Endothelial cell of umbilical vein (primary cell): ENCODE results near the gene PHKG2. TPM values are rescaled to one million over a fixed set of nuclear protein-coding genes. Genes with fewer than 3 reads are reported as not detected.

Experiments
- BruUV-seq: library from RNA; stranded (reverse); fragments of 400-500 nt; replicated peaks from 2 replicates; lab custom pipeline; 2021; lab: Mats Ljungman, UMichigan
- CTCF ChIA-PET: fragments of 300-600, 350-600 bp; sonication (Branson Sonifier 250); formaldehyde crosslinking; loops from one replicate; lab custom pipeline; 2021; ENCODE audit warnings: antibody characterized with exemption, inconsistent platforms; lab: Charles Lee
- POLR2A ChIA-PET: fragments of 300-600, 350-600 bp; sonication (Branson Sonifier 250); formaldehyde crosslinking; loops from one replicate; lab custom pipeline; 2021; ENCODE audit warnings: antibody characterized with exemption, inconsistent platforms; lab: Charles Lee
- DNase-seq: peaks from one replicate; pipeline ENCODE4 v3.0.0-alpha.2; 2011; ENCODE audit warnings: low read depth, low spot score
- FAIRE-seq: peaks from 2 replicates; lab custom pipeline; 2011; peaks lifted over from hg19 to GRCh38; lab: Jason Lieb, UNC
- H2AFZ ChIP-seq: 2 replicates; pipeline ENCODE4 v1.6.0; 2012; ENCODE audit warnings: low read depth, low read length, control low read depth, inconsistent platforms
- H3K27ac ChIP-seq: 2 replicates; pipeline ENCODE4 v1.5.1; 2011; ENCODE audit warnings: low read depth, mild to moderate bottlenecking, control low read depth, low read length, moderate library complexity; ENCODE audit not compliant: insufficient read depth
- H3K27me3 ChIP-seq, 2 experiments: 2 replicates each; pipeline versions ENCODE4 v1.6.0 to v1.6.1; 2011; ENCODE audit warnings: low read length in 2 of 2, mixed read lengths in 1 of 2; ENCODE audit not compliant: control insufficient read depth in 2 of 2, insufficient read depth in 2 of 2
- H3K36me3 ChIP-seq, 2 experiments: 2 replicates in 1 of 2; 3 replicates in 1 of 2; pipeline ENCODE4 v1.5.1; 2011; ENCODE audit warnings: low read length in 2 of 2, mild to moderate bottlenecking in 1 of 2, moderate library complexity in 1 of 2; ENCODE audit not compliant: control insufficient read depth in 2 of 2, insufficient read depth in 2 of 2; ENCODE audit errors: extremely low read depth in 1 of 2
- H3K4me1 ChIP-seq: 3 replicates; pipeline ENCODE4 v1.5.1; 2011; ENCODE audit warnings: mild to moderate bottlenecking, low read length; ENCODE audit not compliant: control insufficient read depth, insufficient read depth; ENCODE audit errors: extremely low read depth
- H3K4me2 ChIP-seq: 2 replicates; pipeline ENCODE4 v1.6.1; 2011; ENCODE audit warnings: low read length, control low read depth, mixed read lengths; ENCODE audit not compliant: insufficient read depth
- H3K4me3 ChIP-seq, 3 experiments: fragments of 200-600 bp in 1 of 3; sonication (generic), shearing (Covaris generic) in 1 of 3; replicated peaks in 1 of 3; 2 replicates each; pipeline ENCODE4 v1.5.1; 2011 to 2016; ENCODE audit warnings: control low read depth in 3 of 3, low read length in 3 of 3, mild to moderate bottlenecking in 2 of 3, inconsistent platforms in 1 of 3, low read depth in 1 of 3, moderate library complexity in 1 of 3; ENCODE audit not compliant: insufficient read depth in 1 of 3
- H3K79me2 ChIP-seq: 2 replicates; pipeline ENCODE4 v1.6.0; 2012; ENCODE audit warnings: low read length, inconsistent platforms; ENCODE audit not compliant: control insufficient read depth, insufficient read depth
- H3K9ac ChIP-seq: replicated peaks from 2 replicates; pipeline ENCODE3; 2011; ENCODE audit warnings: low read length, control low read depth; ENCODE audit not compliant: insufficient read depth; ENCODE audit errors: extremely low read depth
- H3K9me1 ChIP-seq: replicated peaks from 3 replicates; pipeline ENCODE4 v1.6.0; 2011; ENCODE audit warnings: mild to moderate bottlenecking, low read length; ENCODE audit not compliant: control insufficient read depth, insufficient read depth; ENCODE audit errors: extremely low read depth
- H3K9me3 ChIP-seq: replicated peaks from 2 replicates; pipeline ENCODE4 v1.5.1; 2012; ENCODE audit warnings: low read length, inconsistent platforms; ENCODE audit not compliant: control insufficient read depth, insufficient read depth
- H4K20me1 ChIP-seq: replicated peaks from 2 replicates; pipeline ENCODE3; 2011; ENCODE audit warnings: mild to moderate bottlenecking, low read length; ENCODE audit not compliant: control insufficient read depth, insufficient read depth; ENCODE audit errors: extremely low read depth
- CTCF ChIP-seq, 2 donors: IDR thresholded peaks; 1 replicate in 1 of 2; 2 replicates in 1 of 2; pipeline ENCODE4 v1.5.1; 2011; ENCODE audit warnings: low read length in 2 of 2, mild to moderate bottlenecking in 2 of 2, moderate library complexity in 2 of 2, control low read depth in 1 of 2, inconsistent platforms in 1 of 2, low read depth in 1 of 2; ENCODE audit not compliant: insufficient read depth in 1 of 2; ENCODE audit errors: extremely low read depth in 1 of 2
- EZH2 ChIP-seq: IDR thresholded peaks from 2 replicates; pipeline ENCODE4 v1.6.1; 2012; ENCODE audit warnings: borderline replicate concordance, low read depth, mild to moderate bottlenecking, moderate library complexity, low read length, inconsistent platforms; ENCODE audit not compliant: severe bottlenecking
- FOS ChIP-seq: IDR thresholded peaks from 2 replicates; pipeline ENCODE4 v1.6.1; 2011; ENCODE audit warnings: mild to moderate bottlenecking, low read length, moderate library complexity, borderline replicate concordance; ENCODE audit not compliant: insufficient read depth
- GATA2 ChIP-seq: IDR thresholded peaks from 2 replicates; pipeline ENCODE4 v1.7.0; 2011; ENCODE audit warnings: low read depth, mild to moderate bottlenecking, moderate library complexity, mixed read lengths, low read length; ENCODE audit not compliant: insufficient read length, insufficient read depth
- JUN ChIP-seq: IDR thresholded peaks from 2 replicates; pipeline ENCODE4 v1.6.1; 2011; ENCODE audit warnings: borderline replicate concordance, low read depth; ENCODE audit not compliant: insufficient read length, insufficient read depth
- MAX ChIP-seq: IDR thresholded peaks from 2 replicates; pipeline ENCODE4 v1.6.1; 2011; ENCODE audit not compliant: insufficient read depth, insufficient read length
- MYC ChIP-seq: IDR thresholded peaks from one replicate; pipeline ENCODE4 v1.6.1; 2011; ENCODE audit warnings: mild to moderate bottlenecking, low read depth, low read length
- POLR2A ChIP-seq: IDR thresholded peaks from 2 replicates; pipeline ENCODE4 v1.6.1; 2012; ENCODE audit warnings: low read depth, mild to moderate bottlenecking, control low read depth, low read length
- POLR2AphosphoS5 ChIP-seq: IDR thresholded peaks from 2 replicates; pipeline ENCODE4 v1.6.1; 2012; ENCODE audit warnings: low read depth, mild to moderate bottlenecking, control low read depth, low read length, moderate library complexity; ENCODE audit not compliant: insufficient read depth
- dilution Hi-C: fragments of 300-500 bp; cut with MboI; formaldehyde crosslinking; loops from one replicate; pipeline ENCODE4 v1.15.0; 2019; ENCODE audit warnings: low sequenced_read_pairs; ENCODE audit not compliant: extremely low pct_ligation_motif_present
- intact Hi-C: fragments of 100-400 bp; cut with micrococcal nuclease; formaldehyde crosslinking; loops from one replicate; pipeline ENCODE4 v1.10.0; 2022
- polyA plus RNA-seq, 4 experiments: library from polyadenylated mRNA; depleted of rRNA in 3 of 4; stranded (reverse) in 3 of 4; unstranded in 1 of 4; fragments of >200 nt; gene quantifications; 2 replicates each; pipeline versions ENCODE4 v1.2.1 to v1.2.3, GENCODE V29; 2011 to 2012; ENCODE audit warnings: missing spikeins in 1 of 4
- total RNA-seq: library from RNA; stranded (reverse); gene quantifications from 2 replicates; pipeline ENCODE4 v1.2.3, GENCODE V29; 2021

Gene PHKG2
- total and polyA plus RNA-seq, 2 donors (not counting 3 experiments of a cell fraction or from before 2014, with no cell fraction given) = 33.0 to 48.8 TPM

- no TSS peak for BruUV-seq
Observed at GRCh38 chr16:30753596-30753995, 5.4 kb downstream of the PHKG2 start.

More at GRCh38 chr16:30753596-30753995, 5.4 kb downstream of the PHKG2 start:
- intact Hi-C loops (no loop called here), dilution Hi-C loops (no loop called here)
- POLR2A ChIA-PET = no interaction called here
- TF ChIP-seq EZH2 (no peak), FOS (no peak), JUN (no peak), MYC (no peak), MAX (no peak), POLR2AphosphoS5 (no peak), CTCF (IDR thresholded peaks at IDR 0.05; ENCODE audit: extremely low read depth in 1 of 2, insufficient read depth in 1 of 2, low read depth in 1 of 2, low read length in 2 of 2) (no peak), POLR2A (no peak), GATA2 (no peak)
- Histone ChIP-seq H3K9me3 (no peaks in the 10 kb centered on the region), H3K9me1 (no peaks in the 10 kb centered on the region), H3K79me2 (peaks cover 17% of the 10 kb centered on the region), H3K4me3 (no peak overlapping the region), H2AFZ (no peak overlapping the region), H3K4me2 (no peak overlapping the region), H3K27ac (no peak overlapping the region), H3K9ac (no peak overlapping the region), H3K4me1 (no peaks in the 10 kb centered on the region), H3K27me3 (no peaks in the 10 kb centered on the region), H4K20me1 (no peaks in the 10 kb centered on the region), H3K36me3 (peaks cover 3 to 25% of the 10 kb centered on the region in 2 experiments)
- DNase-seq (no peak), FAIRE-seq (no peak)
- CTCF ChIA-PET = no interaction called here
